Thyroid gland (tissue), 4 donors: ENCODE results near the gene BRD3OS.

Experiments
- POLR2A ChIP-seq, 2 donors: fragments of 450-650 bp; IDR thresholded peaks; one replicate each; pipeline ENCODE4 v1.6.1; 2017; ENCODE audit warnings: antibody characterized with exemption in 2 of 2, mild to moderate bottlenecking in 2 of 2, moderate library complexity in 1 of 2
- TF ChIP-seq, protein P1 (sequence below), 6 experiments: fragments of 200-600 bp in 3 of 6; fragments of 450-650 bp in 3 of 6; sonication (generic) in 3 of 6; IDR thresholded peaks; one replicate each; pipeline ENCODE4 v1.5.1; 2016 to 2019; ENCODE audit warnings: antibody characterized with exemption in 6 of 6, mild to moderate bottlenecking in 2 of 6, inconsistent platforms in 1 of 6, moderate library complexity in 1 of 6

DNA sequence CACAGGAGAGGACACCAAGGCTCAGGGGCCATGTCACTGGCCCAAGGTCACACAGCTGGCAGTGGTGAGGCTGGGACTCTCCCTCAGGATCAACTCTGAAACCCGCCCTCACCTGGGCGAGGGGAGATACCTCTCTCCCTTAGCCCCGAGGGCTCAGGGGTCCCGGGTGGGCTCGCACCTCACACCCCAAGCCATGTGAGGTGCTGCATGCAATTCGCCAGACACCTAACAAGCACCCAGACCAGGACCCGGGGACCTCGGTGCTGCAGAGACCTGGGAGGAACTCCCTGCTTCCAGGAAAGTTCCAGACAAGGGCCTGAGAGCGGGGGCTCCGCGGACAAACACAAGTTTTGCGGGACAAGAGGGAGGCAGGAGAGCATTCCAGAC lies 23.3 kb downstream of the BRD3OS start:
- TF ChIP-seq, protein P1, sequence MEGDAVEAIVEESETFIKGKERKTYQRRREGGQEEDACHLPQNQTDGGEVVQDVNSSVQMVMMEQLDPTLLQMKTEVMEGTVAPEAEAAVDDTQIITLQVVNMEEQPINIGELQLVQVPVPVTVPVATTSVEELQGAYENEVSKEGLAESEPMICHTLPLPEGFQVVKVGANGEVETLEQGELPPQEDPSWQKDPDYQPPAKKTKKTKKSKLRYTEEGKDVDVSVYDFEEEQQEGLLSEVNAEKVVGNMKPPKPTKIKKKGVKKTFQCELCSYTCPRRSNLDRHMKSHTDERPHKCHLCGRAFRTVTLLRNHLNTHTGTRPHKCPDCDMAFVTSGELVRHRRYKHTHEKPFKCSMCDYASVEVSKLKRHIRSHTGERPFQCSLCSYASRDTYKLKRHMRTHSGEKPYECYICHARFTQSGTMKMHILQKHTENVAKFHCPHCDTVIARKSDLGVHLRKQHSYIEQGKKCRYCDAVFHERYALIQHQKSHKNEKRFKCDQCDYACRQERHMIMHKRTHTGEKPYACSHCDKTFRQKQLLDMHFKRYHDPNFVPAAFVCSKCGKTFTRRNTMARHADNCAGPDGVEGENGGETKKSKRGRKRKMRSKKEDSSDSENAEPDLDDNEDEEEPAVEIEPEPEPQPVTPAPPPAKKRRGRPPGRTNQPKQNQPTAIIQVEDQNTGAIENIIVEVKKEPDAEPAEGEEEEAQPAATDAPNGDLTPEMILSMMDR (IDR thresholded peaks at IDR 0.05) = no peak
- TF ChIP-seq POLR2A (IDR thresholded peaks at IDR 0.05) = no peak
